HG03045 (cell line): ENCODE results near the gene SEMA4F.

Source experiments
- ATAC-seq: cut with Tn5 transposase; IDR thresholded peaks from one replicate; pipeline ENCODE4 v1.9.1; 2021; ENCODE audit warnings: mild to moderate bottlenecking, moderate library complexity; ENCODE audit not compliant: unreplicated experiment

SEMA4F gene

GRCh38 chr2:74703373-74703772, 49.3 kb downstream of the SEMA4F start:
- ATAC-seq, result no peak

GRCh38 chr2:74704216-74704615, 50.2 kb downstream of the SEMA4F start:
- no peak for ATAC-seq

GRCh38 chr2:74706741-74707140, 52.7 kb downstream of the SEMA4F start:
- ATAC-seq, result no peak

- ATAC-seq, result no peak
Measured at GRCh38 chr2:74707837-74708236, 53.8 kb downstream of the SEMA4F start.

GRCh38 chr2:74708296-74708695, 54.2 kb downstream of the SEMA4F start:
- no peak for ATAC-seq

GRCh38 chr2:74708883-74709282, 54.8 kb downstream of the SEMA4F start:
- ATAC-seq, result no peak

GRCh38 chr2:74712223-74713053, 58.4 kb downstream of the SEMA4F start:
- ATAC-seq, result no peak

GRCh38 chr2:74714691-74715080, 60.6 kb downstream of the SEMA4F start:
- ATAC-seq, result no peak

- peak; percentile 87 for ATAC-seq
Measured at GRCh38 chr2:74715081-74715791, 61.2 kb downstream of the SEMA4F start.

- ATAC-seq, result no peak
Measured at GRCh38 chr2:74715880-74716279, 61.8 kb downstream of the SEMA4F start.

- ATAC-seq, result no peak
Measured at GRCh38 chr2:74719066-74719465, 65.0 kb downstream of the SEMA4F start.

- ATAC-seq, result no peak
Measured at GRCh38 chr2:74721316-74721715, 67.3 kb downstream of the SEMA4F start.

- ATAC-seq, result no peak
Measured at GRCh38 chr2:74724496-74724895, 70.4 kb downstream of the SEMA4F start.

- no peak for ATAC-seq
Measured at GRCh38 chr2:74725287-74725686, 71.2 kb downstream of the SEMA4F start.

- ATAC-seq, result no peak
Measured at GRCh38 chr2:74728842-74729241, 74.8 kb downstream of the SEMA4F start.

- no peak for ATAC-seq
Measured at GRCh38 chr2:74730530-74730929, 76.5 kb downstream of the SEMA4F start.
